GM12865 (cell line): ENCODE results near the gene SRPRB.

Source experiments
- DNase-seq: peaks from one replicate; pipeline ENCODE4 v3.0.0; 2010; ENCODE audit warnings: low read depth
- H3K4me3 ChIP-seq: 2 replicates; pipeline ENCODE4 v1.5.1; 2011; ENCODE audit warnings: mild to moderate bottlenecking, low read depth, low read length, control low read depth
- CTCF ChIP-seq: IDR thresholded peaks from 2 replicates; pipeline ENCODE4 v1.5.1; 2011; ENCODE audit warnings: low read length, control low read depth, low read depth, inconsistent platforms; ENCODE audit not compliant: insufficient read depth; ENCODE audit errors: missing control alignments

Gene SRPRB

GRCh38 chr3:133837487-133838295 lies 32.1 kb downstream of the SRPRB start:
- DNase-seq = no peak
- no peak overlapping the region for H3K4me3 ChIP-seq
- no peak for TF ChIP-seq CTCF

GRCh38 chr3:133838296-133838789 lies 32.7 kb downstream of the SRPRB start:
- no peak for TF ChIP-seq CTCF
- DNase-seq = no peak
- no peak overlapping the region for H3K4me3 ChIP-seq

- DNase-seq = no peak
These were observed 33.5 kb downstream of the SRPRB start for GRCh38 chr3:133838916-133839800.

GRCh38 chr3:133840055-133840737 lies 34.6 kb downstream of the SRPRB start:
- H3K4me3 ChIP-seq = no peak overlapping the region
- no peak for DNase-seq
- no peak for TF ChIP-seq CTCF

More at GRCh38 chr3:133838916-133839800, 33.5 kb downstream of the SRPRB start:
- TF ChIP-seq CTCF = no peak
- no peak overlapping the region for H3K4me3 ChIP-seq

GRCh38 chr3:133840767-133841166 lies 35.2 kb downstream of the SRPRB start:
- DNase-seq = no peak
- H3K4me3 ChIP-seq = no peak overlapping the region
- TF ChIP-seq CTCF = no peak

GRCh38 chr3:133841196-133841595 lies 35.6 kb downstream of the SRPRB start:
- no peak for TF ChIP-seq CTCF
- no peak overlapping the region for H3K4me3 ChIP-seq
- DNase-seq = no peak
